Retinal pigment epithelial cell (primary cell): ENCODE measurements around the gene KIAA1328.
A peak's percentile ranks its signal among the peaks of the same experiment; 100 is the strongest.

ENCODE experiments used
- DNase-seq: peaks from one replicate; pipeline ENCODE4 v3.0.0-alpha.2; 2010; ENCODE audit warnings: low read depth
- H3K4me3 ChIP-seq: 2 replicates; pipeline ENCODE4 v1.5.1; 2011; ENCODE audit warnings: mild to moderate bottlenecking, low read length, control low read depth, moderate library complexity
- CTCF ChIP-seq: conservative IDR thresholded peaks from 2 replicates; pipeline ENCODE4 v1.5.1; 2011; ENCODE audit warnings: low read depth, low read length, control low read depth, inconsistent platforms

The KIAA1328 gene

DNA sequence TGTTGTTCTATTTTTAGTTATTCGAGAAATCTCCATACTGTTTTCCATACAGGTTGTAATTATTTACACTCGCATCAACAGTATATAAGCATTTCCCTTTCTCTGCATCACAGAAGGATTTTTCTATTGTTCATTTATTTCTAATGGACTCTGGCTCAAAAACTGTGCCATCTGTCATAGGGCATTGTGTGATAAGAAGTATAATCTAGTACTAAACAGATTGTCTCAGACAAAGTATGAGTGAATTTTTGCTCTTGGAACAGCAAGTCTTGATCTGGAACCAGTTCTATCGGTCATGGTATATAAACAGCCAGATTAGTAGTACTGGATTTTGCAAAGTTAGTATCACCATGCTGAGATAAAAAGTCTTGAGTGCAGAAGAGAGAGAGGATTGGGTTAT, 145.8 kb downstream of the KIAA1328 start:
- no peak overlapping the region for H3K4me3 ChIP-seq
- no peak for DNase-seq
- no peak for TF ChIP-seq CTCF

DNA sequence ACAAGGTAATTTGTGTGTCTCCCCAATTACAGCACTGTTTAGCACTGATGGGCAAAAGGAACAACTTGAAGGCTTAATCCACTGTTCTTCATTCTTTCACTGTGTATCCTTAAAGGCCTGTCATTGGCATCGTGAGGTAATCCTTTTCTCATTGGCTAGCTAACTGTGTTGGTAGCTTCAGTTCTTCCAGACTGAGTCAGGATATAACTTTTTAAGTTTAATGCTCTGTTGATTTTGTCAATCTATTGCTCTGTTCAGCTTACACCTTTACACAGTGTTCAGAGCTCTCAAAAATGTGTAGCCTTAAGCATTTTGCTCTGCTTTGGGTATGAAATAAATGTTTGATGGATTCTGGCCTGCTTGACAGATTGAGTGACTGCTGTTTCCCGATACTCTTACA, 148.2 kb downstream of the KIAA1328 start:
- DNase-seq: no peak
- no peak for TF ChIP-seq CTCF
- H3K4me3 ChIP-seq: no peak overlapping the region

- no peak for DNase-seq
- no peak overlapping the region for H3K4me3 ChIP-seq
- TF ChIP-seq CTCF: no peak
Observed at GRCh38 chr18:36993068-36993467, 164.1 kb downstream of the KIAA1328 start.

- no peak for DNase-seq
- no peak overlapping the region for H3K4me3 ChIP-seq
- TF ChIP-seq CTCF: no peak
Observed at GRCh38 chr18:37006742-37007141, 177.8 kb downstream of the KIAA1328 start.

- no peak overlapping the region for H3K4me3 ChIP-seq
- DNase-seq: no peak
- no peak for TF ChIP-seq CTCF
Observed at GRCh38 chr18:37012452-37012851, 183.5 kb downstream of the KIAA1328 start.

DNA sequence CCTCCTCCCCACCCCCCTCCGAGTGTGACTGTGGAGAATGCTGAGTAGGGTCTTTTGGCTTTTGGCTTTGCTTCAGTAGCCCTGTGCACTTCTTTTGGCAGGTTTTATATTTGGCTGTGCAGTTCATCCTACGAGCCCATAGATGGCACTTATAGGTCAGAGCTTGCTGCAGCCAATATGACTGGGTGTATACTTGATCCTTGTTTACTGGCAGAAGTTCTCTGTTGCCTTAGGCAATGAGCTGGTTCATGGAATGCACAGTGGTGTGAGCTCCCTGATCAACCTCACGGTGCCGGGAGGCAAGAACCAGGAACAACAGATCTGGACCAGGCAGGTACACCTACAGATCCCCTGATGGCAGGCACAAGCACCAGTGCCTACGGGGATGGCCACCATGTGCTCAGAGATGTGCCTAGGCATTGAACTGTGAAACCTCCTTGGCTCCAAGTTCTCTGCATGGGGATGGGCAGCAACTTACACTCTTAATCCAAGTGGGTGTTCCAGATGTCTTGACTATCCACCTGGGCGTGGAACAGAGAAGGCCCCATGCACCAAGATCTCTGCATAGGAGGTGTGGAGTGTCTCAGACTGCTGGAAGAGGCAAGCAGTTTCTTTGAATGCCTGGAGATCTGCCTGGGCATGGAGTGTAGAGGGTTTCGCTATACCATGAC, 190.4 kb downstream of the KIAA1328 start:
- peak; percentile 34 for DNase-seq
- no peak overlapping the region for H3K4me3 ChIP-seq
- peak; percentile 74 for TF ChIP-seq CTCF

GRCh38 chr18:37033419-37033818, 204.5 kb downstream of the KIAA1328 start:
- no peak for DNase-seq
- TF ChIP-seq CTCF: no peak
- H3K4me3 ChIP-seq: no peak overlapping the region
